K562 (cell line): Measurements from ENCODE around the gene RBFA. TPM values are rescaled to one million over a fixed set of nuclear protein-coding genes. Genes with fewer than 3 reads are reported as not detected.

Experiments
- ARNT ChIP-seq, 2 experiments: fragments of 450-650 bp; IDR thresholded peaks; 2 replicates each; pipeline ENCODE4 v1.6.1; 2016; ENCODE audit warnings: mild to moderate bottlenecking in 1 of 2
- BCOR ChIP-seq: fragments of 450-650 bp; IDR thresholded peaks from 2 replicates; pipeline ENCODE4 v1.6.1; 2016
- RBM39 ChIP-seq: fragments of 200-400 bp; formaldehyde crosslinking; optimal IDR thresholded peaks from 2 replicates; pipeline ENCODE3; 2018; ENCODE audit warnings: low read depth, low read length
- ZBTB17 ChIP-seq: fragments of 450-650 bp; formaldehyde crosslinking; IDR thresholded peaks from 2 replicates; pipeline ENCODE4 v1.4.0; 2020; ENCODE audit warnings: mild to moderate bottlenecking
- polyA plus RNA-seq, 8 experiments: library from polyadenylated mRNA; depleted of rRNA in 4 of 8; stranded (reverse) in 5 of 8; unstranded in 3 of 8; fragments of >200 nt; fragmentation: Nextera tagmentation in 2 of 8; fragmentation: Illumina TruSeq in 1 of 8; extraction: Ambion mirVana in 2 of 8; extraction: Trizol in 1 of 8; gene quantifications; 2 replicates each; pipeline versions ENCODE4 v1.2.1 to v1.2.3, GENCODE V29; 2011 to 2014; ENCODE audit warnings: inconsistent platforms in 1 of 8, missing spikeins in 1 of 8
- total RNA-seq, 7 experiments: library from RNA; depleted of rRNA in 6 of 7; stranded (reverse); fragments of >200 nt in 6 of 7; fragmentation: Illumina TruSeq in 2 of 7; extraction: Trizol in 2 of 7; gene quantifications; 2 replicates each; pipeline versions ENCODE4 v1.2.1 to v1.2.3, GENCODE V29; 2011 to 2021; ENCODE audit warnings: low replicate concordance in 1 of 7
- TF ChIP-seq, protein P1 (sequence below): fragments of 450-650 bp; conservative IDR thresholded peaks from 2 replicates; pipeline ENCODE4 v1.6.1; 2016; ENCODE audit warnings: missing genetic modification characterization, low read depth, mild to moderate bottlenecking, control low read depth, missing compliant biosample characterization
- TF ChIP-seq, protein P2 (sequence below), 2 experiments: fragments of 250-450 bp in 1 of 2; fragments of 450-650 bp in 1 of 2; sonication (Bioruptor Pico) in 1 of 2; IDR thresholded peaks; 2 replicates each; pipeline versions ENCODE4 v1.6.1 to v1.8.0; 2016 to 2021; ENCODE audit warnings: mild to moderate bottlenecking in 2 of 2, moderate library complexity in 2 of 2, missing compliant biosample characterization in 1 of 2, missing genetic modification characterization in 1 of 2
- TF ChIP-seq, protein P3 (sequence below): fragments of 250-450 bp; sonication (Bioruptor Pico); IDR thresholded peaks from 2 replicates; pipeline ENCODE4 v1.5.0; 2021

RBFA gene
- total and polyA plus RNA-seq, 9 of the 15 experiments (the other 6 are each of a cell fraction or from before 2014, with no cell fraction given) = 3.4 to 41.9 (median 25.8) TPM

DNA sequence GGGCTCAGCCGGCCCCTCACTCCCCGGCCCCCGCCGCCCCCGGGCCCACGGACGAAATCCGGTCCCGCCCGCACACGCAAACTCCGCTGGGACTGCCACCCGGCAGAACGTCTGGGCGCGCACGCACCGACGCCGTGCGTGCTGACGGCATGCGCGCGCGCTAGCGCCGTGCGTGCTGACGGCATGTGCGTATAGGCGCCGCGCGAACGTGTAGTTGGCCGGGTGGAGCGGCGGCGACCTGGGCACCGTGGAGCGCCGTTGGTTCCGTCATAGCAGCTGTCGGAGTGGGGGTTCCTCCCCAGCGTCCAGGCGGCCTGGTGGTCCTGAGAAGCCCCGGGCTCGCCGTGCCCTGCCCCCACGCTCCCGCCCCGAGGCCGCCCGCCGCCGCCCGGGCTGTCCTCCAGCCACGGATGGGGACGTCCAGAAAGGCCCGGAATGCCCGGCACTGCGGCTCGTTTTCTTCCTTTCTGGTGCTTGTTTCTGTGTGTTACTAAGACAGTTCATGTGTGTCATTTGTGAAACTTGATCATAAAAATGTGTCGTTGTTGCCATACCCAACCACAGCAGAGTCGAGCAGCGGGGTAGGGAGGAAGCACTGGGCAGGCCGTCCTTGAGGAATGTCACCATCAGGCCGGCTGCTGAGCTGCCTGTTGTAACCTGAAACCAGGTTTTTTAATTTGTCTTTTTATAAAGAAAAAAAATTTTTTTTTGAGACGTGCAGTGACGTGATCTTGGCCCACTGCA is 45.6 kb upstream of the RBFA start, which contains the start of gene TXNL4A (continued):
- TF ChIP-seq, protein P1, sequence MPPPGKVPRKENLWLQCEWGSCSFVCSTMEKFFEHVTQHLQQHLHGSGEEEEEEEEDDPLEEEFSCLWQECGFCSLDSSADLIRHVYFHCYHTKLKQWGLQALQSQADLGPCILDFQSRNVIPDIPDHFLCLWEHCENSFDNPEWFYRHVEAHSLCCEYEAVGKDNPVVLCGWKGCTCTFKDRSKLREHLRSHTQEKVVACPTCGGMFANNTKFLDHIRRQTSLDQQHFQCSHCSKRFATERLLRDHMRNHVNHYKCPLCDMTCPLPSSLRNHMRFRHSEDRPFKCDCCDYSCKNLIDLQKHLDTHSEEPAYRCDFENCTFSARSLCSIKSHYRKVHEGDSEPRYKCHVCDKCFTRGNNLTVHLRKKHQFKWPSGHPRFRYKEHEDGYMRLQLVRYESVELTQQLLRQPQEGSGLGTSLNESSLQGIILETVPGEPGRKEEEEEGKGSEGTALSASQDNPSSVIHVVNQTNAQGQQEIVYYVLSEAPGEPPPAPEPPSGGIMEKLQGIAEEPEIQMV (tag) = no peak
- TF ChIP-seq ARNT (IDR thresholded peaks at IDR 0.05) (no peak), ZBTB17 (CRISPR knock-in tag) (no peak), BCOR (no peak), RBM39 (no peak)
- TF ChIP-seq, protein P2, sequence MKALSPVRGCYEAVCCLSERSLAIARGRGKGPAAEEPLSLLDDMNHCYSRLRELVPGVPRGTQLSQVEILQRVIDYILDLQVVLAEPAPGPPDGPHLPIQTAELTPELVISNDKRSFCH (CRISPR knock-in tag; IDR thresholded peaks at IDR 0.05) = no peak
- TF ChIP-seq, protein P2 (tag; IDR thresholded peaks at IDR 0.05) = no peak
- TF ChIP-seq, protein P3, sequence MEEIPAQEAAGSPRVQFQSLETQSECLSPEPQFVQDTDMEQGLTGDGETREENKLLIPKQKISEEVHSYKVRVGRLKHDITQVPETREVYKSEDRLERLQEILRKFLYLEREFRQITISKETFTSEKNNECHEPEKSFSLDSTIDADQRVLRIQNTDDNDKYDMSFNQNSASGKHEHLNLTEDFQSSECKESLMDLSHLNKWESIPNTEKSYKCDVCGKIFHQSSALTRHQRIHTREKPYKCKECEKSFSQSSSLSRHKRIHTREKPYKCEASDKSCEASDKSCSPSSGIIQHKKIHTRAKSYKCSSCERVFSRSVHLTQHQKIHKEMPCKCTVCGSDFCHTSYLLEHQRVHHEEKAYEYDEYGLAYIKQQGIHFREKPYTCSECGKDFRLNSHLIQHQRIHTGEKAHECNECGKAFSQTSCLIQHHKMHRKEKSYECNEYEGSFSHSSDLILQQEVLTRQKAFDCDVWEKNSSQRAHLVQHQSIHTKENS = no peak
